Testis (tissue), 2 donors: Measurements from ENCODE around the gene SMCR8.

Experiments used
- CTCF ChIP-seq, 3 experiments: fragments of 450-650 bp in 2 of 3; fragments of 200-600 bp in 1 of 3; sonication (generic) in 1 of 3; IDR thresholded peaks; one replicate each; pipeline ENCODE4 v1.5.1; 2016 to 2019; ENCODE audit warnings: antibody characterized with exemption in 3 of 3, mild to moderate bottlenecking in 2 of 3, moderate library complexity in 1 of 3
- POLR2A ChIP-seq: fragments of 450-650 bp; IDR thresholded peaks from one replicate; pipeline ENCODE4 v1.6.1; 2017; ENCODE audit warnings: antibody characterized with exemption, mild to moderate bottlenecking, moderate library complexity

DNA sequence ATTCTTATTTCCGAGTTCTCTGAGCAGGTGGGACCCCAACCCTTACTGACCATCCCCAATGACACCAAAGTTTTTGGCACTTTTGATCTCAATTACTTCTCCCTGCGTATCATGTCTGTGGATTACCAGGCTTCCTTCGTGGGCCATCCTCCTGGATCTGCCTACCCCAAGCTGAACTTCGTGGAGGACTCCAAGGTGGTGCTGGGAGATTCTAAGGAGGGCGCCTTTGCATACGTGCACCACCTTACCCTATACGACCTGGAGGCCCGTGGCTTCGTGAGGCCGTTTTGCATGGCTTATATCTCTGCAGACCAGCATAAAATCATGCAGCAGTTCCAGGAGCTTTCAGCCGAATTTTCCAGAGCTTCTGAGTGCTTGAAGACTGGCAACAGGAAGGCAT, 868 bp downstream of the SMCR8 start:
- TF ChIP-seq CTCF (IDR thresholded peaks at IDR 0.05): no peak
- no peak for TF ChIP-seq POLR2A
